HepG2 (cell line): ENCODE data around the gene DDN. TPM values are rescaled to one million over a fixed set of nuclear protein-coding genes. Genes with fewer than 3 reads are reported as not detected.

Experiments
- ATAC-seq: fragments of 200-7000 bp; cut with Tn5 transposase; 3 replicates; pipeline ENCODE4 v1.9.1; 2020; ENCODE audit warnings: mild to moderate bottlenecking, moderate library complexity
- BruUV-seq: library from RNA; stranded (reverse); fragments of 400-500 nt; replicated peaks from 2 replicates; lab custom pipeline; 2021; lab: Mats Ljungman, UMichigan
- CTCF ChIA-PET: fragments of 300-600 bp; formaldehyde crosslinking; extraction: SDS; loops from one replicate; lab custom pipeline; 2021; ENCODE audit warnings: low total read pairs, inconsistent platforms, low intra/inter-chr PET ratio; lab: Yijun Ruan, JAX
- POLR2A ChIA-PET: fragments of 350-600 bp; sonication (Branson Sonifier 250); formaldehyde crosslinking; loops from one replicate; lab custom pipeline; 2020; ENCODE audit warnings: antibody characterized with exemption, inconsistent platforms; lab: Yijun Ruan, JAX
- DNase-seq: peaks from one replicate; pipeline ENCODE4 v3.0.0-alpha.2; 2015; ENCODE audit warnings: low spot score
- FAIRE-seq: peaks from 3 replicates; lab custom pipeline; 2011; peaks lifted over from hg19 to GRCh38; lab: Jason Lieb, UNC
- H2AFZ ChIP-seq: one replicate; pipeline ENCODE4 v1.6.1; 2011; ENCODE audit warnings: low read length, inconsistent platforms
- H3K27ac ChIP-seq: fragments of 300-600 bp; 3 replicates; pipeline ENCODE4 v1.8.0; 2011; ENCODE audit warnings: mixed run types, mild to moderate bottlenecking, mixed read lengths, low read length, inconsistent platforms; ENCODE audit not compliant: insufficient read depth; ENCODE audit errors: extremely low read length
- H3K27me3 ChIP-seq, 2 experiments: fragments of 200-600 bp in 1 of 2; 2 replicates in 1 of 2; 3 replicates in 1 of 2; pipeline versions ENCODE4 v1.6.0 to v1.8.0; 2011; ENCODE audit warnings: low read length in 2 of 2, mild to moderate bottlenecking in 2 of 2, moderate library complexity in 2 of 2, inconsistent platforms in 1 of 2; ENCODE audit not compliant: insufficient read depth in 2 of 2, control insufficient read depth in 1 of 2
- H3K36me3 ChIP-seq, 2 experiments: fragments of 200-600 bp in 1 of 2; replicated peaks in 1 of 2; 2 replicates in 1 of 2; 3 replicates in 1 of 2; pipeline versions ENCODE4 v1.5.1 to v1.8.0; 2011; ENCODE audit warnings: low read length in 2 of 2, inconsistent platforms in 1 of 2; ENCODE audit not compliant: insufficient read depth in 2 of 2, control insufficient read depth in 1 of 2
- H3K4me1 ChIP-seq: 2 replicates; pipeline ENCODE4 v1.5.1; 2012; ENCODE audit warnings: low read length, inconsistent platforms; ENCODE audit not compliant: insufficient read depth
- H3K4me2 ChIP-seq: 2 replicates; pipeline ENCODE4 v1.6.0; 2011; ENCODE audit warnings: low read depth, low read length, inconsistent platforms
- H3K4me3 ChIP-seq, 3 experiments: fragments of 200-600 bp in 1 of 3; sonication (generic), shearing (Covaris generic) in 1 of 3; replicated peaks in 1 of 3; 2 replicates each; pipeline ENCODE4 v1.5.1; 2011 to 2016; ENCODE audit warnings: low read length in 3 of 3, inconsistent platforms in 2 of 3, low read depth in 2 of 3, mild to moderate bottlenecking in 2 of 3, control low read depth in 1 of 3, mixed read lengths in 1 of 3; ENCODE audit not compliant: insufficient read depth in 1 of 3
- H3K79me2 ChIP-seq: one replicate; pipeline ENCODE4 v1.6.1; 2011; ENCODE audit warnings: low read length, inconsistent platforms; ENCODE audit not compliant: insufficient read depth
- H3K9ac ChIP-seq: 2 replicates; pipeline ENCODE4 v1.6.0; 2011; ENCODE audit warnings: mild to moderate bottlenecking, low read depth, low read length, inconsistent platforms; ENCODE audit not compliant: insufficient read depth
- H3K9me3 ChIP-seq: 2 replicates; pipeline ENCODE4 v1.5.1; 2012; ENCODE audit warnings: mild to moderate bottlenecking, low read length
- H4K20me1 ChIP-seq: 2 replicates; pipeline ENCODE4 v1.6.0; 2011; ENCODE audit warnings: inconsistent platforms, mild to moderate bottlenecking, low read length, moderate library complexity; ENCODE audit not compliant: insufficient read depth
- CENPX ChIP-seq: sonication (generic); formaldehyde crosslinking; IDR thresholded peaks from 2 replicates; pipeline ENCODE4 v1.9.0; 2021; ENCODE audit warnings: mild to moderate bottlenecking, missing genetic modification reagents, moderate library complexity
- NCOA2 ChIP-seq: sonication (generic); formaldehyde crosslinking; IDR thresholded peaks from 2 replicates; pipeline ENCODE4 v1.8.0; 2022; ENCODE audit warnings: inconsistent platforms
- NCOR1 ChIP-seq: fragments of 200-600 bp; sonication (generic); IDR thresholded peaks from 2 replicates; pipeline ENCODE4 v1.7.0; 2017; ENCODE audit warnings: antibody characterized with exemption, low read length, borderline replicate concordance
- NFYB ChIP-seq: sonication (generic); formaldehyde crosslinking; IDR thresholded peaks from 2 replicates; pipeline ENCODE4 v1.4.0; 2020; ENCODE audit warnings: missing genetic modification reagents
- PAX8 ChIP-seq: sonication (generic); formaldehyde crosslinking; IDR thresholded peaks from 2 replicates; pipeline ENCODE4 v1.8.0; 2022; ENCODE audit warnings: mild to moderate bottlenecking, missing genetic modification reagents, borderline replicate concordance
- PRPF4 ChIP-seq: fragments of 200-400 bp; formaldehyde crosslinking; IDR thresholded peaks from 2 replicates; pipeline ENCODE4 v1.6.1; 2016; ENCODE audit warnings: low read length, low read depth; ENCODE audit not compliant: poor library complexity, severe bottlenecking
- SAP130 ChIP-seq: IDR thresholded peaks from 2 replicates; pipeline ENCODE4 v1.6.1; 2016; ENCODE audit warnings: low read depth
- SRSF9 ChIP-seq: fragments of 200-400 bp; formaldehyde crosslinking; IDR thresholded peaks from 2 replicates; pipeline ENCODE4 v1.6.1; 2018; ENCODE audit warnings: borderline replicate concordance, mild to moderate bottlenecking, low read depth, low read length; ENCODE audit not compliant: insufficient read depth, poor library complexity, severe bottlenecking
- TGIF2 ChIP-seq: IDR thresholded peaks from 2 replicates; pipeline ENCODE4 v1.6.1; 2016; ENCODE audit warnings: control low read depth, missing compliant biosample characterization
- TRIM24 ChIP-seq: sonication (generic); formaldehyde crosslinking; IDR thresholded peaks from 2 replicates; pipeline ENCODE4 v1.8.0; 2022; ENCODE audit warnings: mild to moderate bottlenecking, missing genetic modification reagents
- ZMYM3 ChIP-seq: sonication (generic); formaldehyde crosslinking; IDR thresholded peaks from 2 replicates; pipeline ENCODE4 v1.5.1; 2020; ENCODE audit warnings: mild to moderate bottlenecking, missing genetic modification reagents
- ZNF230 ChIP-seq: sonication (generic); formaldehyde crosslinking; IDR thresholded peaks from 2 replicates; pipeline ENCODE4 v1.4.0; 2020; ENCODE audit warnings: mild to moderate bottlenecking, missing genetic modification reagents
- ZSCAN31 ChIP-seq: sonication (generic); formaldehyde crosslinking; IDR thresholded peaks from 2 replicates; pipeline ENCODE4 v1.5.0; 2020; ENCODE audit warnings: low read depth, mild to moderate bottlenecking, missing genetic modification reagents
- WGBS: methylation state at CpG from one replicate; pipeline ENCODE4 v1.1.6; 2017; ENCODE audit warnings: low lambda C conversion rate; 5-methylcytosine and 5-hydroxymethylcytosine counted together
- in situ Hi-C: cut with HindIII; loops from 2 replicates; pipeline ENCODE4 v1.10.0; 2017; ENCODE audit warnings: low pct_unique_long_range_greater_than_20kb; ENCODE audit not compliant: extremely low pct_ligation_motif_present
- intact Hi-C: fragments of 100-400 bp; cut with micrococcal nuclease; formaldehyde crosslinking; loops from one replicate; pipeline ENCODE4 v1.10.0; 2022; ENCODE audit not compliant: unreplicated experiment
- polyA plus RNA-seq, 8 experiments: library from polyadenylated mRNA; depleted of rRNA in 3 of 8; stranded (reverse) in 7 of 8; unstranded in 1 of 8; fragments of >200 nt; fragmentation: Illumina TruSeq in 4 of 8; extraction: Trizol in 4 of 8; gene quantifications; 2 replicates each; pipeline versions ENCODE4 v1.2.1 to v1.2.3, GENCODE V29; 2011 to 2016; ENCODE audit warnings: low read depth in 4 of 8, missing spikeins in 1 of 8, mixed read lengths in 1 of 8; ENCODE audit not compliant: insufficient read depth in 1 of 8
- total RNA-seq, 5 experiments: library from RNA; depleted of rRNA; stranded (reverse); fragments of >200 nt; fragmentation: Illumina TruSeq; extraction: Trizol; gene quantifications; 2 replicates each; pipeline ENCODE4 v1.2.3, GENCODE V29; 2016; ENCODE audit warnings: low read depth in 1 of 5
- TF ChIP-seq, protein P1 (sequence below): sonication (generic); formaldehyde crosslinking; IDR thresholded peaks from 2 replicates; pipeline ENCODE4 v1.5.1; 2020; ENCODE audit warnings: mild to moderate bottlenecking, missing genetic modification reagents, moderate library complexity
- TF ChIP-seq, protein P2 (sequence below): sonication (generic); formaldehyde crosslinking; IDR thresholded peaks from 2 replicates; pipeline ENCODE4 v1.4.0; 2020; ENCODE audit warnings: missing genetic modification reagents, borderline replicate concordance
- TF ChIP-seq, protein P3 (sequence below): sonication (generic); formaldehyde crosslinking; IDR thresholded peaks from 2 replicates; pipeline ENCODE4 v1.5.0; 2020; ENCODE audit warnings: mild to moderate bottlenecking, low read depth, missing genetic modification reagents, borderline replicate concordance

Gene DDN
- total and polyA plus RNA-seq, 2 of the 13 experiments (the other 11 are each of a cell fraction or from before 2014, with no cell fraction given), result 0.24 to 0.53 TPM

DNA sequence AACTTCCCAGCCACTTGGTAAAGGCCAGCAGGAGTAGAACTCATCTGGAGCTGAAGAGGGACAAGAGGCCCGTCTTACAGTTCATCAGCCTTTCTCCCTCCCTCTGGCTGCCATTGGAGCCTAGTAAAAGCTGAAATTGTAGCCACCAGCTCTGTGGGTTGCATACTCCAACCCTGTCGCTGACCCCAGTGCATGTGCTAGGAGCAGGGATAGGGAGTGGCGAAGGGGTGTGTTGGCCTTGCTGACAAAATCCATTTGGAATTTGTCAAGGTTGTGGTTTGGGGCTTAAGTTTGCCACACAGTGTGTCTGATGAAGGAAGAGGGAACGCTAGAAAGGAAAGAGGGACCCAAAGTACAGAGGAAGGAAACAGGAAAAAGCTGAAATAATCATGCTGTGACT, 37.8 kb downstream of the DDN start (continued):
- TF ChIP-seq TRIM24 (CRISPR knock-in tag) (no peak), ZSCAN31 (CRISPR knock-in tag) (no peak), PRPF4 (no peak), SAP130 (CRISPR knock-in tag) (no peak), ZNF230 (CRISPR knock-in tag) (no peak), SRSF9 (no peak)
- TF ChIP-seq, protein P1, sequence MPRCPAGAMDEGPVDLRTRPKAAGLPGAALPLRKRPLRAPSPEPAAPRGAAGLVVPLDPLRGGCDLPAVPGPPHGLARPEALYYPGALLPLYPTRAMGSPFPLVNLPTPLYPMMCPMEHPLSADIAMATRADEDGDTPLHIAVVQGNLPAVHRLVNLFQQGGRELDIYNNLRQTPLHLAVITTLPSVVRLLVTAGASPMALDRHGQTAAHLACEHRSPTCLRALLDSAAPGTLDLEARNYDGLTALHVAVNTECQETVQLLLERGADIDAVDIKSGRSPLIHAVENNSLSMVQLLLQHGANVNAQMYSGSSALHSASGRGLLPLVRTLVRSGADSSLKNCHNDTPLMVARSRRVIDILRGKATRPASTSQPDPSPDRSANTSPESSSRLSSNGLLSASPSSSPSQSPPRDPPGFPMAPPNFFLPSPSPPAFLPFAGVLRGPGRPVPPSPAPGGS (CRISPR knock-in tag), result no peak
- TF ChIP-seq, protein P2, sequence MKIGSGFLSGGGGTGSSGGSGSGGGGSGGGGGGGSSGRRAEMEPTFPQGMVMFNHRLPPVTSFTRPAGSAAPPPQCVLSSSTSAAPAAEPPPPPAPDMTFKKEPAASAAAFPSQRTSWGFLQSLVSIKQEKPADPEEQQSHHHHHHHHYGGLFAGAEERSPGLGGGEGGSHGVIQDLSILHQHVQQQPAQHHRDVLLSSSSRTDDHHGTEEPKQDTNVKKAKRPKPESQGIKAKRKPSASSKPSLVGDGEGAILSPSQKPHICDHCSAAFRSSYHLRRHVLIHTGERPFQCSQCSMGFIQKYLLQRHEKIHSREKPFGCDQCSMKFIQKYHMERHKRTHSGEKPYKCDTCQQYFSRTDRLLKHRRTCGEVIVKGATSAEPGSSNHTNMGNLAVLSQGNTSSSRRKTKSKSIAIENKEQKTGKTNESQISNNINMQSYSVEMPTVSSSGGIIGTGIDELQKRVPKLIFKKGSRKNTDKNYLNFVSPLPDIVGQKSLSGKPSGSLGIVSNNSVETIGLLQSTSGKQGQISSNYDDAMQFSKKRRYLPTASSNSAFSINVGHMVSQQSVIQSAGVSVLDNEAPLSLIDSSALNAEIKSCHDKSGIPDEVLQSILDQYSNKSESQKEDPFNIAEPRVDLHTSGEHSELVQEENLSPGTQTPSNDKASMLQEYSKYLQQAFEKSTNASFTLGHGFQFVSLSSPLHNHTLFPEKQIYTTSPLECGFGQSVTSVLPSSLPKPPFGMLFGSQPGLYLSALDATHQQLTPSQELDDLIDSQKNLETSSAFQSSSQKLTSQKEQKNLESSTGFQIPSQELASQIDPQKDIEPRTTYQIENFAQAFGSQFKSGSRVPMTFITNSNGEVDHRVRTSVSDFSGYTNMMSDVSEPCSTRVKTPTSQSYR (CRISPR knock-in tag), result no peak

DNA sequence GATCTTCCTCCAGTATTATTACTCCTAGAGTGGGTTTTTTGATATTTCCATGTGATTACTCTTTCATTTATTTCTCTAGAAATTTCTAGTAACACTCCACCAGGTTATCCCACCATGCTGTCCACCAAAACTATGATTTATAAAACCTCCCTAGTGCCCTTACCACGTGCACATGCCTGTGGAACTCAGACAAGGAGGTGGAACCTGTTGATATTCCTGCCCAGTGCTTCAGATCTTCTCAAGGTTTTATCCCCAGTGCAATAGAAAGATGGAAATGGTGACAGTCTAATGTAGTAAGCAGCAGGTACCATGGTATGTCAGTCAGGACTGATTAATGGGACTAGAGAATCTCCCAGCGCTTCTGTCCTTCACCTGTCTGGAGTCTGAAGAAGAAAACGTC, 38.3 kb downstream of the DDN start:
- Histone ChIP-seq H3K4me2 (no peak overlapping the region), H3K4me3 (no peak overlapping the region), H3K27me3 (peaks cover 0 to 16% of the 10 kb centered on the region in 2 experiments; a peak in 1 of 5 replicates), H3K4me1 (peaks cover 19% of the 10 kb centered on the region), H4K20me1 (peaks cover 5% of the 10 kb centered on the region; the same call in 1 of the 2 replicates), H3K9ac (no peak overlapping the region), H3K36me3 (no peaks in the 10 kb centered on the region), H3K79me2 (peaks cover 10% of the 10 kb centered on the region), H3K9me3 (no peaks in the 10 kb centered on the region), H3K27ac (no peak overlapping the region), H2AFZ (no peak overlapping the region)
- 25% methylated on average over 2 of the region's 3 CpGs for WGBS
- DNase-seq (no peak), FAIRE-seq (no peak), ATAC-seq (no peak)
- CTCF ChIA-PET, result no interaction called here
- intact Hi-C loops (no loop called here), in situ Hi-C loops (no loop called here)
- POLR2A ChIA-PET, result no interaction called here
- no TSS peak for BruUV-seq
- TF ChIP-seq, protein P3, sequence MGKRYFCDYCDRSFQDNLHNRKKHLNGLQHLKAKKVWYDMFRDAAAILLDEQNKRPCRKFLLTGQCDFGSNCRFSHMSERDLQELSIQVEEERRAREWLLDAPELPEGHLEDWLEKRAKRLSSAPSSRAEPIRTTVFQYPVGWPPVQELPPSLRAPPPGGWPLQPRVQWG, result no peak
- no peak for TF ChIP-seq NCOA2
- TF ChIP-seq NCOR1, result no peak
- no peak for TF ChIP-seq ZMYM3 (CRISPR knock-in tag)
- TF ChIP-seq TGIF2 (CRISPR knock-in tag), result no peak
- no peak for TF ChIP-seq CENPX (CRISPR knock-in tag)
- TF ChIP-seq PAX8, result no peak
- no peak for TF ChIP-seq NFYB (CRISPR knock-in tag)
